ENCODE measurements around the gene USP48. TPM values are rescaled to one million over a fixed set of nuclear protein-coding genes. Genes with fewer than 3 reads are reported as not detected.

The USP48 gene
- polyA plus RNA-seq, 3 donors, result 62.6 to 77.9 (median 71.2) TPM

GRCh38 chr1:21651214-21652042 lies 131.5 kb downstream of the USP48 start:
- DNase-seq (ENCODE audit: extremely low read depth in 1 of 11, low read depth in 9 of 11, low spot score in 4 of 11), result no peak

DNA sequence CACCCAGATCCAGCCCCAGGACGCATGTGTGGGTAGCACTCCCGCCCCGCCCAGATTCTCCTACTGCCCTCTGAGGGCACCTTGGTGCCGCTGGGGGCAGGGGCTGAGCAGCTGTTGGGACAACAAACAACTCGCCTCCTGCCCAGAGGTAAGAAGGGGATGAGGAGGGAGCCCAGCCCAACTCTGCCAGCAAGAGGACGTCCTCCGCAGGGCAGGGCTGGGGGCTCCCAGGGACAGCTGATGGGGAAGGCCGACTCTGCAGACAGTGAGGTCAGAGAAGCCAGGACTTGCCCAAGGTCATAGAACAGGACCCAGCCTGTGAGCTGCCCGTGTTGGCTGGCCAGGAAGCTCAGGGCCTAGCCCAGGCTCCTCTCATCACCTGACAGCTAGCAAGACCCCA lies 132.5 kb downstream of the USP48 start:
- no peak for DNase-seq (ENCODE audit: extremely low read depth in 1 of 11, low read depth in 9 of 11, low spot score in 4 of 11)

DNA sequence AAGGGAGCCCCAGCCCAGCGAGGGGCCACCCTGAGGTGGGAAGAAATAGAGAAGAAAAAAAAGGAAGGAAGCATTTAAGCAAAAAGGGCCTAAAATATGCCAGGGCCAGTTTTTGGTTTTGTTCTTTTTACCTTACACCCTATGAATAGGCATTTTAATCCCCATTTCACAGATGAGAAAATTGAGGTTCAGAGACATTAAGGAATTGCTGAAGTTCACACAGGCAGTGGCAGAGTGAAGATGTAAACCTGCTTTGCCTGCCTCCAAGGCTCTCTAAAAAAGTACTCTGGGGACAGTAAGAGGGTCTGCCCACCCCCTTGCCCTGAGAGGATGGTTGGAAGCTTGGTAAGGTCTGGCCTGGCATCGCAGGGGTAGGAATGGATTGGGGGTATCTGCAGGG lies 133.6 kb downstream of the USP48 start:
- DNase-seq (ENCODE audit: extremely low read depth in 1 of 11, low read depth in 9 of 11, low spot score in 4 of 11), result no peak

- DNase-seq (ENCODE audit: extremely low read depth in 1 of 11, low read depth in 9 of 11, low spot score in 4 of 11), result no peak
These were observed 134.2 kb downstream of the USP48 start for GRCh38 chr1:21648791-21649190.

DNA sequence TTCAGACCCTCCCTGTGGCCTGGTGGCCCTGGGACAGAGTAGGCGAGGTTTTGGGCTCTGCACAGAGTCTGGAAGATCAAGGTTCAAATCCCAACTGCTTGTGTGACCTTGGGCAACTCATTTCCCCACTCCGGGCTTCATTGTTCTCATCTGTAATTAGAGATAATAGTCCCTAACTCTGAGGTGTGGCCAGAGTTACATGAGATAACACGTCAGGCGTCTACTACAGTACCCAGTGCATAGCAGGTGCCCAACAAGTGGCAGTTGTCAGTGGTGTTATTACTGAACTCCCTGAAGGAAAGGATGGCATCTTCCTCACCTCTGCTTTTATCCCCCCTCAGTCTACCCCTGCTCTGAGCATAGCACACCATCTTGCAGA lies 134.6 kb downstream of the USP48 start:
- DNase-seq (ENCODE audit: extremely low read depth in 1 of 11, low read depth in 9 of 11, low spot score in 4 of 11), result no peak

GRCh38 chr1:21647431-21648351 lies 135.3 kb downstream of the USP48 start:
- peak in 5 of 11 donors; percentile 50 to 80 (median 74) for DNase-seq (ENCODE audit: extremely low read depth in 1 of 11, low read depth in 9 of 11, low spot score in 4 of 11)

GRCh38 chr1:21645550-21645949 lies 137.4 kb downstream of the USP48 start:
- DNase-seq (ENCODE audit: extremely low read depth in 1 of 11, low read depth in 9 of 11, low spot score in 4 of 11), result no peak

GRCh38 chr1:21644906-21645305 lies 138.0 kb downstream of the USP48 start:
- DNase-seq (ENCODE audit: extremely low read depth in 1 of 11, low read depth in 9 of 11, low spot score in 4 of 11), result no peak

GRCh38 chr1:21644348-21644747 lies 138.6 kb downstream of the USP48 start:
- no peak for DNase-seq (ENCODE audit: extremely low read depth in 1 of 11, low read depth in 9 of 11, low spot score in 4 of 11)

DNA sequence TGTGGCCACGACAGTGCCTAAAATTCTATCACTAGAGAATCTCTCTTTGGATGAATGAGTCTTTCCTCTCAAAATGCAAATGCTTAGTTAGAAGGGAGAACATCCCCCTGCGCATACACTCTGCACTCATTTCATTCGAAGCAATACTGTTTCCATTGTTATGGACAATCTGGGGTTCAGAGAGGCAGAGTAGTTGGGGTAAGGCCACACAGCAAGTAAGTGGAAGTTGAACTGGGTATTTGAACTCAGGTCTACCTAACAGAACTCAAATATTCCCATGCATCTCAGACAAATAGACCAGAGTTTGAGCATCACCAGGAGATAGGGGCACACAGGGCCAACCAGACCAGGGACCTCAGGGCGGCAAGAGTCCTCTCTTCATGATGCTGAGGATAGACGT lies 139.3 kb downstream of the USP48 start:
- no peak for DNase-seq (ENCODE audit: extremely low read depth in 1 of 11, low read depth in 9 of 11, low spot score in 4 of 11)

DNA sequence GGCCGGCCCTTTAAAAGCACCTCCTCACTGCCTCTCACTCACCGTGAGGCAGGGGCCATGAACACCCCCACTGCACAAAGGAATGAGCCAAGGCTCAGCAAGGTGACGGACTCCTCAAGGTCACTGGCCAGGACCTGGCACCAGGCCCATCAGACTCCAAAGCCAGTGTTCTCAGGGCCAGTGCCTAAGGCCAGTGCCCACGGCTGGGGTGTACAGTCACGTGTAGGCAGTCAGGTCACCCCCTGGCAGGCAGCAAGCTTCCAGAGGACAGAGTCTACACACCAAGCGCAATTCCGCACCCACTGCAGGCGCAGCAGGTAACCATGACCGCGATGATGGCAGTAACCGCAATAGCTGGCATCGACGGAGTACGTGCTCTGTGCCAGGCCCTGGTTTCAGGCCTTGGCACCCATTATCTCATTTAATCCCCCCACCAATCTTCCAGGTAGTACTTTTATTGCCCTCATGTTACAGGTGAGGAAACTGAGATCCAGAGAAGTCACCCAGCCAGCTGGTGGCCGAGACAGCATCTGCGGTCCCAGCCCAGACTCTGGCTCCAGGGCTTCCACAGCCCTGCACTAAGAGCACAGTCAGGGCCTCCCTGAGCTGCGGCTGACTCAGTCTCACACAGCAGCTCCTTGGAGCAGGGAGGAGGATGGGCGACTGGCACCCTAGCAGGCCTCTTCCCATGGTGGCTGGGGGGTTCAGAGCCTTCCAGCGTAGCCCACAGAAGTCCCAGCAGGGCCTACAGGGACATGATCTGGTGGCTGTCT lies 140.8 kb downstream of the USP48 start:
- DNase-seq (ENCODE audit: extremely low read depth in 1 of 11, low read depth in 9 of 11, low spot score in 4 of 11), result no peak

GRCh38 chr1:21641537-21641936 lies 141.4 kb downstream of the USP48 start:
- DNase-seq (ENCODE audit: extremely low read depth in 1 of 11, low read depth in 9 of 11, low spot score in 4 of 11), result no peak

DNA sequence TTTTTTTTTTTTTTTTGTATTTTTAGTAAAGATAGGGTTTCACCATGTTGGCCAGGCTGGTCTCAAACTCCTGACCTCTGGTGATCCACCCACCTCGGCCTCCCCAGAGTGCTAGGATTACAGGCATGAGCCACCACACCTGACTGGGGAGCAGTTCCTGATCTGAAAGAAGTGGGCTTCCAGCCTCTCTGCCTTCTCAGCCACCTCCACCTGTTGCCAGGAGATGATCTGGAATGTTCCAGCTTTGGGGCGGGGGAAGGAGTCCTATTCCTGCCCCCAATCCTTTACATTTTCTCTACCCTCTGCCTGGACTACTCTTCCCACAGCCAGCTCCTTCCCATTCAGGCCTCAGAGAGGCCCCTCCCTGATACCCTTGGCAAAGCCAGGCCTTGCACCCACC lies 141.9 kb downstream of the USP48 start:
- no peak for DNase-seq (ENCODE audit: extremely low read depth in 1 of 11, low read depth in 9 of 11, low spot score in 4 of 11)

- no peak for DNase-seq (ENCODE audit: extremely low read depth in 1 of 11, low read depth in 9 of 11, low spot score in 4 of 11)
These were observed 142.3 kb downstream of the USP48 start for GRCh38 chr1:21640653-21641052.

DNA sequence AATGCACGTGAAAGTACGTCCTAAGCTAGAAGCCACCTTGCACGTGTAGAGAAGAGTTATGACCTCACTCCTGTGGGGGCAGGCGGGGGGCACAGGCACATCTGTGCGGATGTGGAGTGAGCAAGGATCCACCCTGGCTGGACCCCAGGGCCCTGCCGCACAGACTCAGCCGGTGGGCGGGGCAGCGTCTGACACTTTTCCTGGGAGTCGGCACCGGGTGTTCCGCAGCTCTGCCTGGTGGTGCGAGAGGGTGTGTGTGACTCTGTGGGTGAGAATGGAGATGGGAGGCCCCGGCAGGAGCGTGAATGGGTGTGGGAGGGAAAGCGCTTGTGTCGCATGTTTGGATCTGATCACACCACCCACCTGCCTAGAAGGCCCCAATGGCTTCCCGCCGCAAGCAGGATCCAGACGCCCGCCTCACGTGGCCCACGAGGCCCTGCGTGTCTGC lies 143.3 kb downstream of the USP48 start:
- no peak for DNase-seq (ENCODE audit: extremely low read depth in 1 of 11, low read depth in 9 of 11, low spot score in 4 of 11)

GRCh38 chr1:21638531-21639341 lies 144.2 kb downstream of the USP48 start:
- DNase-seq (ENCODE audit: extremely low read depth in 1 of 11, low read depth in 9 of 11, low spot score in 4 of 11), result no peak

- DNase-seq (ENCODE audit: extremely low read depth in 1 of 11, low read depth in 9 of 11, low spot score in 4 of 11), result no peak
These were observed 145.4 kb downstream of the USP48 start for GRCh38 chr1:21637514-21637913.

- no peak for DNase-seq (ENCODE audit: extremely low read depth in 1 of 11, low read depth in 9 of 11, low spot score in 4 of 11)
These were observed 146.9 kb downstream of the USP48 start for GRCh38 chr1:21636029-21636428.
